ENCODE data around the gene PIM3. TPM values are rescaled to one million over a fixed set of nuclear protein-coding genes. Genes with fewer than 3 reads are reported as not detected.

Gene PIM3
- polyA plus RNA-seq, 1 of the 3 experiments (the other 2 are of a cell fraction): 15.3 TPM

- TF ChIP-seq, protein P1, sequence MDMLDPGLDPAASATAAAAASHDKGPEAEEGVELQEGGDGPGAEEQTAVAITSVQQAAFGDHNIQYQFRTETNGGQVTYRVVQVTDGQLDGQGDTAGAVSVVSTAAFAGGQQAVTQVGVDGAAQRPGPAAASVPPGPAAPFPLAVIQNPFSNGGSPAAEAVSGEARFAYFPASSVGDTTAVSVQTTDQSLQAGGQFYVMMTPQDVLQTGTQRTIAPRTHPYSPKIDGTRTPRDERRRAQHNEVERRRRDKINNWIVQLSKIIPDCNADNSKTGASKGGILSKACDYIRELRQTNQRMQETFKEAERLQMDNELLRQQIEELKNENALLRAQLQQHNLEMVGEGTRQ (IDR thresholded peaks at IDR 0.05; ENCODE audit: borderline replicate concordance, low read depth, low read length): no peak
- TF ChIP-seq, protein P2, sequence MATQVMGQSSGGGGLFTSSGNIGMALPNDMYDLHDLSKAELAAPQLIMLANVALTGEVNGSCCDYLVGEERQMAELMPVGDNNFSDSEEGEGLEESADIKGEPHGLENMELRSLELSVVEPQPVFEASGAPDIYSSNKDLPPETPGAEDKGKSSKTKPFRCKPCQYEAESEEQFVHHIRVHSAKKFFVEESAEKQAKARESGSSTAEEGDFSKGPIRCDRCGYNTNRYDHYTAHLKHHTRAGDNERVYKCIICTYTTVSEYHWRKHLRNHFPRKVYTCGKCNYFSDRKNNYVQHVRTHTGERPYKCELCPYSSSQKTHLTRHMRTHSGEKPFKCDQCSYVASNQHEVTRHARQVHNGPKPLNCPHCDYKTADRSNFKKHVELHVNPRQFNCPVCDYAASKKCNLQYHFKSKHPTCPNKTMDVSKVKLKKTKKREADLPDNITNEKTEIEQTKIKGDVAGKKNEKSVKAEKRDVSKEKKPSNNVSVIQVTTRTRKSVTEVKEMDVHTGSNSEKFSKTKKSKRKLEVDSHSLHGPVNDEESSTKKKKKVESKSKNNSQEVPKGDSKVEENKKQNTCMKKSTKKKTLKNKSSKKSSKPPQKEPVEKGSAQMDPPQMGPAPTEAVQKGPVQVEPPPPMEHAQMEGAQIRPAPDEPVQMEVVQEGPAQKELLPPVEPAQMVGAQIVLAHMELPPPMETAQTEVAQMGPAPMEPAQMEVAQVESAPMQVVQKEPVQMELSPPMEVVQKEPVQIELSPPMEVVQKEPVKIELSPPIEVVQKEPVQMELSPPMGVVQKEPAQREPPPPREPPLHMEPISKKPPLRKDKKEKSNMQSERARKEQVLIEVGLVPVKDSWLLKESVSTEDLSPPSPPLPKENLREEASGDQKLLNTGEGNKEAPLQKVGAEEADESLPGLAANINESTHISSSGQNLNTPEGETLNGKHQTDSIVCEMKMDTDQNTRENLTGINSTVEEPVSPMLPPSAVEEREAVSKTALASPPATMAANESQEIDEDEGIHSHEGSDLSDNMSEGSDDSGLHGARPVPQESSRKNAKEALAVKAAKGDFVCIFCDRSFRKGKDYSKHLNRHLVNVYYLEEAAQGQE (IDR thresholded peaks at IDR 0.05; ENCODE audit: low read depth, low read length): no peak
- TF ChIP-seq EP300 (IDR thresholded peaks at IDR 0.05; ENCODE audit: borderline replicate concordance in 1 of 2, low read depth in 1 of 2, low read length in 1 of 2) (no peak), SIN3A (IDR thresholded peaks at IDR 0.05; ENCODE audit: borderline replicate concordance, low read depth, low read length) (no peak), RFX5 (IDR thresholded peaks at IDR 0.05; ENCODE audit: low read length) (no peak), GATA2 (CRISPR knock-in tag; IDR thresholded peaks at IDR 0.05) (no peak), MAX (IDR thresholded peaks at IDR 0.05; ENCODE audit: low read depth) (no peak), NFIC (IDR thresholded peaks at IDR 0.05; ENCODE audit: borderline replicate concordance) (no peak), TCF12 (IDR thresholded peaks at IDR 0.05) (no peak)
Measured at GRCh38 chr22:49969751-49970527, 9.4 kb downstream of the PIM3 start (continued).

DNA sequence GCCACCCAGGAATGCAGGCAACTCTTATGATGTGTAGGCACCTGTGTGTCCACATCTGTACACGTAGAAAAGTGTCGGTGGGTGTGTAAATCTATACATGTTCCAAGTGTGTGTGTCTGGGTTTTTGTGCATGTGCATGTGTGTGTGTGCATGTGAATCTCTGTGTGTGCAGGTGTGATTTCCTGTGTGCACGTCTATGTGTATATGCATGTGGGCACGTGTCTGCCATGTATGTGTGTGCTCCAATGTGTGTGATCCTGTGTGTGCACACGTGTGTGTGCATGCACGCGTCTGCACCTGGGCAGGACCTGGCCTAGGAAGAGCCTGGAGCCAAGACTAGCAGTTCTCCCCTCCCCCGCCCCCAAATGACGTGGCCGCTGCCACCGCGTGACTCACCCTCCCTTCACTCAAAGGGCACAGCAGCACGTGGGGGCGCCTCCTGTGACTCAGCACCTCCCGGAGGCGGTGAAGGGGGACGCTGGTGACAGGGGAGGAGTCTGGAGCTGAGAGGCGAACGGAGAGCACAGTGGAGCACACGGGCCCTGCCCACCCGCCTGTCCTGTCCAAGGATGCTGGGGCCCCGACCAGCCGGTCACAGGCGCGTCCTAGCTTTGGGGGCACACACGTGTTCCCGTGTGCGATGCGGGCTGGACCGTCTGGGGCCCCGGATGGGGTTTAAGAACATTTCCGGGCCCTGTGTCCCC lies 10.1 kb downstream of the PIM3 start:
- H3K9me3 ChIP-seq: no peaks in the 10 kb centered on the region
- no peaks in the 10 kb centered on the region for H3K79me2 ChIP-seq (ENCODE audit: insufficient read depth)
- H3K36me3 ChIP-seq (replicated peaks in 1 of 2; ENCODE audit: control insufficient read depth in 1 of 2, insufficient read depth in 2 of 2, low read length in 1 of 2): no peaks in the 10 kb centered on the region
- CTCF ChIA-PET: interaction anchor here (1.8 kb wide), 1 partner anchor 40 kb away, joined by 7 read pairs; no protein-coding TSS in a partner anchor
- no peaks in the 10 kb centered on the region for H4K20me1 ChIP-seq (ENCODE audit: insufficient read depth)
- no peaks in the 10 kb centered on the region for H3F3A ChIP-seq (replicated peaks; ENCODE audit: insufficient read depth)
- H3K9me2 ChIP-seq: no peaks in the 10 kb centered on the region
- peak; percentile 79 for DNase-seq
- H3K4me1 ChIP-seq (ENCODE audit: control insufficient read depth in 1 of 2, insufficient read depth in 2 of 2, low read depth in 1 of 2, low read length in 1 of 2): peaks cover 4 to 24% of the 10 kb centered on the region in 2 experiments; a peak in 1 of 4 replicates
- H3K4me2 ChIP-seq: peak overlapping the region; percentile 94
- WGBS (ENCODE audit: low lambda C conversion rate): 12% methylated on average over 15 of the region's 32 CpGs
- H3K27me3 ChIP-seq (ENCODE audit: insufficient read depth): no peaks in the 10 kb centered on the region
- TF ChIP-seq MAX (IDR thresholded peaks at IDR 0.05; ENCODE audit: low read depth): peak; percentile 99
- TF ChIP-seq SIN3A (IDR thresholded peaks at IDR 0.05; ENCODE audit: borderline replicate concordance, low read depth, low read length): 0 out of 2 replicates have a peak, but pooled peaks have one; percentile 61
- peak; percentile 92 for TF ChIP-seq USF1 (IDR thresholded peaks at IDR 0.05; ENCODE audit: borderline replicate concordance, low read depth)
- TF ChIP-seq JUND (IDR thresholded peaks at IDR 0.05): peak; percentile 98
- 0 out of 2 replicates have a peak, but pooled peaks have one; percentile 38 for TF ChIP-seq POLR2AphosphoS5 (IDR thresholded peaks at IDR 0.05; ENCODE audit: low read depth, low read length)
- TF ChIP-seq EP300 (IDR thresholded peaks at IDR 0.05; ENCODE audit: borderline replicate concordance in 1 of 2, low read depth in 1 of 2, low read length in 1 of 2): peak in 1 of 2 experiments; percentile 73; a peak in 1 of 4 replicates
- peak; percentile 76 for TF ChIP-seq TCF12 (IDR thresholded peaks at IDR 0.05)
- TF ChIP-seq CTCF (IDR thresholded peaks at IDR 0.05): no peak
- TF ChIP-seq FOSL2 (IDR thresholded peaks at IDR 0.05; ENCODE audit: borderline replicate concordance, low read depth): peak; percentile 99
- TF ChIP-seq, protein P3, sequence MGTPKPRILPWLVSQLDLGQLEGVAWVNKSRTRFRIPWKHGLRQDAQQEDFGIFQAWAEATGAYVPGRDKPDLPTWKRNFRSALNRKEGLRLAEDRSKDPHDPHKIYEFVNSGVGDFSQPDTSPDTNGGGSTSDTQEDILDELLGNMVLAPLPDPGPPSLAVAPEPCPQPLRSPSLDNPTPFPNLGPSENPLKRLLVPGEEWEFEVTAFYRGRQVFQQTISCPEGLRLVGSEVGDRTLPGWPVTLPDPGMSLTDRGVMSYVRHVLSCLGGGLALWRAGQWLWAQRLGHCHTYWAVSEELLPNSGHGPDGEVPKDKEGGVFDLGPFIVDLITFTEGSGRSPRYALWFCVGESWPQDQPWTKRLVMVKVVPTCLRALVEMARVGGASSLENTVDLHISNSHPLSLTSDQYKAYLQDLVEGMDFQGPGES (IDR thresholded peaks at IDR 0.05; ENCODE audit: low read depth, low read length): no peak
- TF ChIP-seq, protein P4, sequence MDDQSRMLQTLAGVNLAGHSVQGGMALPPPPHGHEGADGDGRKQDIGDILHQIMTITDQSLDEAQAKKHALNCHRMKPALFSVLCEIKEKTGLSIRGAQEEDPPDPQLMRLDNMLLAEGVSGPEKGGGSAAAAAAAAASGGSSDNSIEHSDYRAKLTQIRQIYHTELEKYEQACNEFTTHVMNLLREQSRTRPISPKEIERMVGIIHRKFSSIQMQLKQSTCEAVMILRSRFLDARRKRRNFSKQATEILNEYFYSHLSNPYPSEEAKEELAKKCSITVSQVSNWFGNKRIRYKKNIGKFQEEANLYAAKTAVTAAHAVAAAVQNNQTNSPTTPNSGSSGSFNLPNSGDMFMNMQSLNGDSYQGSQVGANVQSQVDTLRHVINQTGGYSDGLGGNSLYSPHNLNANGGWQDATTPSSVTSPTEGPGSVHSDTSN (IDR thresholded peaks at IDR 0.05): peak; percentile 90
- H3K4me3 ChIP-seq (ENCODE audit: low read depth in 2 of 2, low read length in 1 of 2): peak overlapping the region; percentile 27 to 54
- peak overlapping the region; percentile 67 for H3K9ac ChIP-seq
- POLR2A ChIA-PET: no interaction called here
- peak overlapping the region in 1 of 2 experiments; percentile 50; a peak in 2 of 4 replicates for H3K27ac ChIP-seq (ENCODE audit: low read depth in 2 of 2, low read length in 1 of 2)
- H2AFZ ChIP-seq (ENCODE audit: low read depth): peak overlapping the region; percentile 75; the same call in 1 of the 2 replicates
